ENCODE results near the gene NBEA.

- TF ChIP-seq POLR2A (IDR thresholded peaks at IDR 0.05; ENCODE audit: borderline replicate concordance, extremely low read depth, insufficient read depth, insufficient read length) (no peak), ZBTB33 (IDR thresholded peaks at IDR 0.05; ENCODE audit: extremely low read depth, insufficient replicate concordance, low read length) (no peak), CTCF (IDR thresholded peaks at IDR 0.05 in 2 of 3, conservative IDR thresholded peaks at IDR 0.05 in 1 of 3; ENCODE audit: borderline replicate concordance in 1 of 3, insufficient read depth in 1 of 3, low read depth in 2 of 3, low read length in 2 of 3) (no peak), FOSL1 (IDR thresholded peaks at IDR 0.05; ENCODE audit: low read depth) (no peak), EZH2 (IDR thresholded peaks at IDR 0.05) (no peak), EZH2phosphoT487 (IDR thresholded peaks at IDR 0.05; ENCODE audit: borderline replicate concordance) (no peak), YY1 (IDR thresholded peaks at IDR 0.05; ENCODE audit: extremely low read depth, insufficient replicate concordance, low read depth, low read length) (no peak), RAD21 (IDR thresholded peaks at IDR 0.05; ENCODE audit: low read depth) (no peak), ZNF274 (IDR thresholded peaks at IDR 0.05; ENCODE audit: low read depth, low read length) (no peak), MAX (IDR thresholded peaks at IDR 0.05) (no peak), REST (IDR thresholded peaks at IDR 0.05; ENCODE audit: low read depth) (peak; percentile 64)
These were observed 29.0 kb upstream of the NBEA start for GRCh38 chr13:34913040-34913439.
